HG02981 (cell line): ENCODE data around the gene GARS1.
"Not testable (repeated sequence)": the region's sequence is repeated elsewhere in the genome, so short reads cannot be mapped to it uniquely, and the experiment has no call there.

ENCODE experiments used
- ATAC-seq: cut with Tn5 transposase; IDR thresholded peaks from one replicate; pipeline ENCODE4 v1.9.1; 2021; ENCODE audit warnings: mild to moderate bottlenecking, moderate library complexity; ENCODE audit not compliant: unreplicated experiment

The GARS1 gene

DNA sequence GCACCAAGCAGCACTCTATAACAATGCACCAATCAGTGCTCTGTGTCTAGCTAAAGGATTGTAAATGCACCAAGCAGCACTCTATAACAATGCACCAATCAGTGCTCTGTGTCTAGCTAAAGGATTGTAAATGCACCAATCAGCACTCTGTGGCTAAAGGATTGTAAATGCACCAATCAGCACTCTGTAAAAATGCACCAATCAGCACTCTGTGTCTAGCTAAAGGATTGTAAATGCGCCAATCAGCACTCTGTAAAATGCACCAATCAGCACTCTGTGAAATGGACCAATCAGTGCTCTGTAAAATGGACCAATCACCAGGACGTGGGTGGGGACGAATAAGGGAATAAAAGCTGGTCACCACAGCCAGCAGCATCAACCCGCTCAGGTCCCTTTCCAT, 24.4 kb upstream of the GARS1 start:
- ATAC-seq, result not testable (repeated sequence)

DNA sequence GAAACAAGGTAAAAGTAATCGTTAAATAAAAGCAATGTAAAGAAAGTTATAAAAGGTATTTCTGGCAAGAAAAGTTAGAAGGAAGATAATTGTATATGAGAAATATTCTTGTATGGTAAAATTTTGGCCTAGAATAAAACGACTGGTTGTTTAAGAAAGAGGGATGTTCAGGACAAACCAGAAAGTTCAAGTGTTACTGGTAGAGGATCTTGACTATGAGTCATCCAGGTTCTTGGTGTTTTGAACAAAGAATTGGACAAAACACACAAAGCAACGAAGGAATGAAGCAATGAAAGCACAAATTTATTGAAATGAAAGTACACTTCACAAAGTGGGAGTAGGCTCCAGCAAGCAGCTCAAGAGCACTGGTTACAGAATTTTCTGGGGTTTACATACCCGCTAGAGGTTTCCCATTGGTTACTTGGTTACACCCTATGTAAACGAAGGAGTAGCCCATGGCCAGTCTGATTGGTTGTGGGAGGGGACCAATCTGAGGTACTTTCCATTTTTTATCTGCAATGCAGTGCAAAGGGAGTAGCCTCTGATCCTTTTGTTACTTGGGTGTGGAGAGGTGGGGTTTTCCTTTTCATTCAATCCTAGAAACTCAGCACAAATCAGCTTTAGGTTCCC, 22.4 kb upstream of the GARS1 start:
- no peak for ATAC-seq

DNA sequence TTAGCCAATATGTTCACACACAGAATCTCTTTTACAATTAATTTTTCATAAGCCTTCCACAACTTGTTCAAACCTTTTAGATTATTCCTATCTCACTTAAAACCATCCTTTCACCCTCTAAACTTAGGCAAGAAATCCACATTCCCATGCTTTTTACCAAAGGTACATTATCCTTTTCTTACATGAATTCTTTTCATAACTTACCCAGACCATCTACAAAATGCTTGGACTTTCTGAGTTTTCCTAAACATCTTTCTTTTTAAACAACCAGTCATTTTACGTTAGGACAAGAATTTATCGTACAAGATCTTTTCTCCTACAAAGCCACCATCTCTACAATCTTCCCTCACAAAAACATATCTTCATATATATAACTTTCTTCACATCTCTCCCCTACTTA, 18.8 kb upstream of the GARS1 start:
- ATAC-seq, result no peak

GRCh38 chr7:30583181-30583580, 11.5 kb upstream of the GARS1 start:
- no peak for ATAC-seq

GRCh38 chr7:30584415-30584814, 10.3 kb upstream of the GARS1 start:
- no peak for ATAC-seq

DNA sequence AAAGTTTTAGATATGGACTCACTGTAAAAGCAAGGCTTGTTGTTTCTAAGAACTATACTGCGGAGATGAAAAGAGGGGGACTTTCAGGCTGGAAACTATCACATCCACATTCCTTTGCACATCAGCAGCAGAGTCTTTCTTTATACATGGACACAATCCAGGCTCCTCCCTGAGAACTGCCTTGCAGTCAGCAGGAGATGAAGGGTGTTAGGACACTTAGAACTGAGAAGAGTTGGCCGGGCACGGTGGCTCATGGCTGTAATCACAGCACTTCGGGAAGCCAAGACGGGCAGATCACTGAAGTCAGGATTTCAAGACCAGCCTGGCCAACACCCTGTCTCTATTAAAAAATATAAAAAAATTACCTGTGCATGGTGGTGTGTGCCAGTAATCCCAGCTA, 9.7 kb upstream of the GARS1 start:
- no peak for ATAC-seq

DNA sequence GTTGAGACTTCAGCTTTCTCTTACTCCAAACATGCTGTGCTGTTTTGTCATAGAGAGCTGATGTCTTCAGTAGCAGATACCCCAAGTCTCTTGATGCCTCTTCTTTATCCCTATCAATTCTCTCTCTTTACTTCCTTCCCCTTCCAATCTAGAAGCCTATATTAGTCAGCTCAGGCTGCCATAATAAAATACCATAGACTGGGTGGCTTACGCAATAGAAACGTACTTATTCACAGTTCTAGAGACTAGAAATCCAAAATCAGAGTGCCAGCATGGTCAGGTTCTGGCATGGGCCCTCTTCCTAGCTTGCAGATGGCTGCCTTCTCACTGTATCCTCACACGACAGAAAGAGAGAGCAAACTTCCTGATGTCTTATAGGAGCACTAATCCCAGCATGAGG, 9.0 kb upstream of the GARS1 start:
- no peak for ATAC-seq

DNA sequence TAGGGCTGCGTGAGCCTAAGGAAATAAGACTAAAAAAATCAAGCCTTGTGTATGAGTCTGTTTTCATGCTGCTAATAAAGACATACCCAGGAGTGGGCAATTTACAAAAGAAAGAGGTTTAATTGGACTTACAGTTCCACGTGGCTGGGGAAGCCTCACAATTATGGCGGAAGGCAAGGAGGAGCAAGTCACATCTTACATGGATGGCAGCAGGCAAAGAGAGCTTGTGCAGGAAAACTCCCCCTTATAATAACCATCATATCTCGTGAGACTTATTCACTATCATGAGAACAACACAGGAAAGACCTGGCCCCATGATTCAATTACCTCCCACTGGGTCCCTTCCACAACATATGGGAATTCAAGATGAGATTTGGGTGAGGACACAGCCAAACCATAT, 7.1 kb upstream of the GARS1 start:
- ATAC-seq, result not testable (repeated sequence)

- no peak for ATAC-seq
These were observed 5.6 kb upstream of the GARS1 start for GRCh38 chr7:30589111-30589510.

DNA sequence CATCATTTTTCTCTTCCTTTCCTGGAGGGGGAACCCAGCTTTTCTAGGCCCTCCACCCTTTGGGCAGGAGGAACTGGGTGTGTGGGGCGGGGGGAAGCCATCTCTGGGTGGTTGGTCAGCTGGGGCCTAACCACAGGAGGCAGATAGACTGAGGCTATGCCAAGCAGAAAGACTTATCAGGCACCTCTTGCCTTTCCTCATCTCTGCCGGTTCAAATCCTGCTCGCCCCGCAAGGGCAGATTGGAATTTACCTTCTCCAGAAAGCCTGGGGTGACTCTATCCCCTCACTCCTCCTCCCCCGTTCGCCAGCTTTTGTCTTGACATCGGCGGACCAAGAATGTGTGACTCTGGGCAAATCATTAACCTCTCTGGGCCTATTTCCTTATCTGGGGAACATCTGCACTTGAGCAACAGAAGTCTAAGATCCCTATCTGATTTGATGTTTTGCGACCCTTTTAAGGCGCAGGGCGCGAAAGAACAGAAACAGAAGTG, 584 bp upstream of the GARS1 start:
- peak; percentile 33 for ATAC-seq

GRCh38 chr7:30595436-30596013, 847 bp downstream of the GARS1 start:
- ATAC-seq, result no peak

GRCh38 chr7:30596014-30596641, 1.4 kb downstream of the GARS1 start:
- no peak for ATAC-seq

- no peak for ATAC-seq
These were observed 2.0 kb downstream of the GARS1 start for GRCh38 chr7:30596721-30597120.

DNA sequence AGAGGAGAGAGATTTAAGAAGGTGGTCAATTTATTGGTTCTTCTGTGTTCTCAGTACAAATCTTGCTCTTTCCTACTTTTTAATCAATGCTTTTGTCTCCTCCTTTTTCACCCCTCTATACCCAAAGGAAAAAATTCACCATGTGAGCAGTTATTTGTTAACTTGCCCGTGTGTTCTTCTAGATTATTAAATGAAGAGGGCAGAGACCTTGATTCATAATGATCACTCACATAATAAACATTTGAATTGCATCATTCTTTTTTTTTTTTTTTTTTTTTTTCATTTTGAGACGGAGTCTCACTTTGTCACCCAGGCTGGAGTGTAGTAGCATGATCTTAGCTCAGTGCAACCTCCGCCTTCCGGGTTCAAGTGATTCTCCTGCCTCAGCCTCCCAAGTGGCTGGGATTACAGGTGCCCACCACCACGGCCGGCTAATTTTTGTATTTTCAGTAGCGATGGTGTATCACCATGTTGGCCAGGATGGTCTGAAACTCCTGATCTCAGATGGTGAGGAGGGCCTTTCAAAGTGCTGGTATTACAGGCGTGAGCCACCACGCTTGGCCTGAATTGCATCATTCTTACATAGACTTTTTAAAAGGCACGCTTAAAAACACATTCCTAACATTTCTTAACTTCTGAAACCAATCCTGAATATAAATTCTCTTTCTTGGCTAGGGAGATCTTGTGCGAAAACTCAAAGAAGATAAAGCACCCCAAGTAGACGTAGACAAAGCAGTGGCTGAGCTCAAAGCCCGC, 3.6 kb downstream of the GARS1 start:
- no peak for ATAC-seq

DNA sequence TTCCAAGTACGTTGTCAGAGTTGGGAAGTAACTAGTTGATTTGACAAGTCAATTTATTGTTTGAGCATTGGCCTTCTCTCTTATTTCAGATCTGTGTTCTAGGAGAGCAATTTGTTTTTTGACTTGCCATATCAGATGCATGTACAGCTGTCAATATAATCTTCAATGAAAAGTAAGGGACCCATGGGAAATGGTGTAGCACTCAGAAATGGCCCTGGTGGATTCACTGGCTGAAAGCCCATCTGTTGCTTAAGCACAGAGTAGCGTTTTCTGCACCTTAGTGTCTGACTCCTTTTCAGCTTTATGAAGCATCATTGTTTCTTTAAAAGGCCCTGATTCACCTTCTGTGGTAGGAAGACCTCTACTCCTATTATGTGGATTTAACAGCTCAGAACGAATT, 10.2 kb downstream of the GARS1 start:
- ATAC-seq, result no peak

- no peak for ATAC-seq
These were observed 11.2 kb downstream of the GARS1 start for GRCh38 chr7:30605832-30606231.

- no peak for ATAC-seq
These were observed 18.1 kb downstream of the GARS1 start for GRCh38 chr7:30612658-30613265.

- no peak for ATAC-seq
These were observed 19.0 kb downstream of the GARS1 start for GRCh38 chr7:30613366-30614325.

GRCh38 chr7:30616318-30616717, 21.6 kb downstream of the GARS1 start:
- no peak for ATAC-seq

DNA sequence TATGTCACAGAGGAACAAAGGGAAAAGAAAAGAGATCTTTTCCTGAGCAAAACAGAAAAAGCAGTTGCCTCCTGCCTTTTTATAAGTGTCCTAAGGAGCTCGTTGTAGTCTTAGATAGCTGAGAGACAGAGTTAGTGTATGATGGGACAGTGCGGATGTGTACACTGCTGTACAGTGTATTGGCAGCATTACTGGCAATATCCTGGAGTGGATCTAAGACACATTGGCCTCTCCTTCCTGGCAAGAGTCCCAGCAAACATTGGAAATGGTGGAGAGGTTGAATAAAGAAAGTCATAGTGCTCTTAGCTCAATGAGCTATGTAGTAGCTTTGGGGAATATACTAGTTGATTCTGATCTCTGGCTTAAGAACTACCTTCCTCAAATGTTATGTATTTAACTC, 22.7 kb downstream of the GARS1 start:
- ATAC-seq, result no peak
